ENCODE measurements around the gene C3orf80.

Gene C3orf80

DNA sequence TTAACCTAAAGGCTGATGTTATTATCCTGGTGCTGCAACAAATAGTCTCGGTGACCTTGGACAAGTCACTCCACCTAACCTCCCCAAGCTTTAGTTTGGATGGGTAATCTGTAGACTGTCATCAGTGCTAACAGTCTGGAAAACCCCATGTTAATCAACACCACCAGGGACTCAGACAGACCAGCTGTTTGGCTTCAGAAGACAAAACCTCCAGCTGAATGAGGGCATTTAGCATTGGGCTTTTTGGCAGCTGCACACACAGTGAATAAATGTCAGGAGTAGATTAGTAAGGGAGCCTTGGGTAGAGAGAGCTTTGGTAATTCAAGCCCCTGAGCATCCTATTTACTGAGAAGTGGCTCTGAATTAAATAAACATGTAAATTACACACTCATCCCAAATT, 24.9 kb upstream of the C3orf80 start:
- TF ChIP-seq, protein P1, sequence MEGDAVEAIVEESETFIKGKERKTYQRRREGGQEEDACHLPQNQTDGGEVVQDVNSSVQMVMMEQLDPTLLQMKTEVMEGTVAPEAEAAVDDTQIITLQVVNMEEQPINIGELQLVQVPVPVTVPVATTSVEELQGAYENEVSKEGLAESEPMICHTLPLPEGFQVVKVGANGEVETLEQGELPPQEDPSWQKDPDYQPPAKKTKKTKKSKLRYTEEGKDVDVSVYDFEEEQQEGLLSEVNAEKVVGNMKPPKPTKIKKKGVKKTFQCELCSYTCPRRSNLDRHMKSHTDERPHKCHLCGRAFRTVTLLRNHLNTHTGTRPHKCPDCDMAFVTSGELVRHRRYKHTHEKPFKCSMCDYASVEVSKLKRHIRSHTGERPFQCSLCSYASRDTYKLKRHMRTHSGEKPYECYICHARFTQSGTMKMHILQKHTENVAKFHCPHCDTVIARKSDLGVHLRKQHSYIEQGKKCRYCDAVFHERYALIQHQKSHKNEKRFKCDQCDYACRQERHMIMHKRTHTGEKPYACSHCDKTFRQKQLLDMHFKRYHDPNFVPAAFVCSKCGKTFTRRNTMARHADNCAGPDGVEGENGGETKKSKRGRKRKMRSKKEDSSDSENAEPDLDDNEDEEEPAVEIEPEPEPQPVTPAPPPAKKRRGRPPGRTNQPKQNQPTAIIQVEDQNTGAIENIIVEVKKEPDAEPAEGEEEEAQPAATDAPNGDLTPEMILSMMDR (IDR thresholded peaks at IDR 0.05): no peak

DNA sequence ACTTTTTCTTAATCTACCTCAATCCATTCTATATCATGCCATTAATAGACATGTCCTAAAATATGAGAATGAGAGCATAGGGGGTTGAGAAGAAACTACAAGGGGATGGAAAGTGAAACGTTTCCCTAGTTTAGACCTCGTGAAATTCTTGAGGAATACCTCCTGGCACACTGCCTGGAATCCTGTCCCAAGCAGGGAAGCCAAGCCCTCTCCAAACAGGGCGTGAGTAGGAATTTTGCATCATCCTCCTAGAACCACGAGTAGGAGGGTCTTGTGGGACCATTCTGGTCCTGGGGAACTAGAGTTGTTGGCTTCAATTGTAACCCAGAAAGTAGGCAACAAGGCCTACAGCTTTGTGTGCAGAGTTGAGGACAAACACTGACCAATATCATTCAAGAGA, 19.6 kb upstream of the C3orf80 start:
- TF ChIP-seq, protein P1 (IDR thresholded peaks at IDR 0.05): no peak

DNA sequence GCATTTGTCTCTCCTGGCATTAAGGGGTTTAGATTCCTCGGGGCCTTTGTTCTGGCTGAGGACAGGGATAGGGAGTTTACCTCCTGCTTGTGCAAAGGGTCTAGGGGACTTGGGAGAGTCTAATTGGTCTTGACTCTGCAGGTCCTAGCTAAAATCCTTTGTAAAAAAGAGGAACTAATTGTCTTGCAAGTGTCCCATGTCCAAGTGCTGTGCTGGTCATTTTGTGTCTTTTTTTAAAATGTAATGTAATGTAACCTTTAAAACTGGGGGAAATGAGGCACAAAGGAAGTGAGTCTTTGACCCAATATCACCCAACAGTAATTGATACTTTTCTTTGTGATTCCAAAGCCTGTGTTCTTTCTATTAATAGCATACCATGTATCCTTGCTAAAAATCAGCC, 14.9 kb upstream of the C3orf80 start:
- TF ChIP-seq, protein P1 (IDR thresholded peaks at IDR 0.05): no peak

DNA sequence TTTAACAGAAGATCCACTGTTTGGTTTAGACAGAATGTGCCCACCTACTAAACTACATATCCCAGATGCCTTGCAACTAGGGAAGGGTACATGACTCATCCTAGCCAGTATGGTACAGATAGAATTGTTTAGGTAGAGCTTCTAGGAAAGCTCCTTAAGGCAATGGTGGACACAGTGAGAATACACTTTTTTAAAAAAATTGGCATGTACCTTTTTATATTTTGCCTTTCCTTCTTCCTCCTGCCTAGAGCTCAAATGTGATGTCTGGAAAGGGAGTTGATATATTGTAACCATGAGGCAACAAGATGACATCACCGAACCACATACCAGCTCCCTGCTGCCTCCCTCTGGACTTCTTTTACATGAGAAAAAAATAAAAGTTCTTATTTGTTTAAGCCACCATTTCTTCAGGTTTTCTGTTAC, 14.4 kb upstream of the C3orf80 start:
- TF ChIP-seq, protein P1 (IDR thresholded peaks at IDR 0.05): peak; percentile 46; the same call in 1 of the 2 replicates

DNA sequence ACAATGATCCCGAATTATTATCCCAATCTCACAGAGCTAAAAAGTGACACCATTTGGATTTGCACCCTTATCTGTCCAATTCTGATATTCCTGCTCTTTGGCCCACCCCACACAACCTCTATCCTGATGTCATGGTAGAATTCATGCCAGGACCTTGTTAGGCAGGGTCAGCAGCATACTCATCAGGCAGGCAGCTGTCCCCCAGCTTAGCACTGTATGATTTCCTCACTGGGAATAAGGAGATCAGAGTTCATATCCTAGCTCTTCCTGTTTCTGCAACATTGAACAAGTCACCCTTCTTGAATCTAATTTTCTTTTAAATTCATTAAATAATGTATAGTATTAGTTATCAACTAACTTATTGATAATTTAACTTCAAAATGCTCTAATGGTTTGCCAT, 12.0 kb upstream of the C3orf80 start:
- TF ChIP-seq, protein P1 (IDR thresholded peaks at IDR 0.05): no peak

DNA sequence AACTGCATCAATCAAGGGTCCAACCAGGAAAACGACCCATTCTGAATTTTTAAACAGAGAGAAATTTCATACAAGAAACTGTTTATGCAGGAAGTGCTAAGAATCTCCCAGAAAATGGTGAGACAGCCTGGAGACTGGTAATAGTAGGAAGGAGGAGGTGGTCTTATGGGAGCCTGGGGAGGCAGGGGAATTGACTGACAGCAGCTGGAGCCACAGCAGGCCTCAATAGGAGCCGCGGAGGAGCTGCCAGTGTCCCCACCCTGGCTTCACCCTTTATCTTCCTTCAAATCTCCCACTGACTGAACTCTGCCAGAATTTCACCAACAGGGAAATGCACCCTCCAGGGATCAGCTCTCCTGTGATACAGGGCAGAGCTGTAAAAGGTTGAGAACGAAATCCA, 7.5 kb upstream of the C3orf80 start:
- TF ChIP-seq, protein P1 (IDR thresholded peaks at IDR 0.05): no peak

DNA sequence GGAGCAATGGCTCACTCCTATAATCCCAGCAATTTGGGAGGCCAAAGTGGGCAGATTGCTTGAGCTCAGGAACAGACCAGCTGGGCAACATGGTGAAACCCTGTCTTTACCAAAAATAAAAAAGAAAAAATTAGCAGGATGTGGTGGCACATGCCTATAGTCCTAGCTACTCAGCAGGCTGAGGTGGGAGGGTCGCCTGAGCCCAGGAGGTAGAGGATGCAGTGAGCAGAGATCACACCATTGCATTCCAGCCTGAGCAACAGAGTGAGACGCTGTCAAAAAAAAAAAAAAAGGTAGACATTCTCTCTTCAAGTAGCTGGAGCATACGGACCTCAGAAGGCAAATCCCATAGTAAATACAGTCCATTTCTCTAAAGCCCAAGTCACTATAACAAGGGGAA, 7.1 kb upstream of the C3orf80 start:
- TF ChIP-seq, protein P1 (IDR thresholded peaks at IDR 0.05): no peak

DNA sequence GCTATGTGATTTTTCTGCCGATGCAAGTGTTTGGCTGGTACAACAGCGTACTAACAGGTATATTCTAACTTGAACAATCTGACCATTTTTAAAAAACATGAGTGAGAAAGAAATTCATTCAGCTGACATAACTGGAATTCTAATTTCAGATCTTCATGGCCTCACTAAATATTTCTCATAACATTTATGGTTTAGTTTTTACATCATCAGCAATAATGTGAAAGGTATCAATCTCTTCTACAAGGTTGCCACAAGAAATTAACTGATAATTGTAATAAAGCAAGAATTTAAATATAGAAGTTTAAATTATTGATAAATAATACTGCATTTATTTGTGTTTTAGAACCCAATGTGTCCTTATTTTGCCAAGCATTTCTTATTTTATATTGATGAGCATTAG, 5.2 kb upstream of the C3orf80 start:
- TF ChIP-seq, protein P1 (IDR thresholded peaks at IDR 0.05): no peak
